H1 (cell line): Measurements from ENCODE around the gene CFAP157. TPM values are rescaled to one million over a fixed set of nuclear protein-coding genes. Genes with fewer than 3 reads are reported as not detected.

Experiments
- CTCF ChIA-PET: fragments of 300-600 bp; sonication (Branson Sonifier 250); formaldehyde crosslinking; loops from one replicate; lab custom pipeline; 2021; ENCODE audit not compliant: partially characterized antibody; lab: Charles Lee
- POLR2A ChIA-PET: fragments of 300-600 bp; sonication (Branson Sonifier 250); formaldehyde crosslinking; loops from one replicate; lab custom pipeline; 2021; ENCODE audit warnings: inconsistent platforms; ENCODE audit not compliant: partially characterized antibody; lab: Charles Lee
- DNase-seq, 2 experiments: peaks; one replicate each; pipeline versions ENCODE4 v3.0.0 to v3.0.0-alpha.2; 2010 to 2022; ENCODE audit warnings: low spot score in 2 of 2, low read depth in 1 of 2, mixed read lengths in 1 of 2
- FAIRE-seq: peaks from 2 replicates; lab custom pipeline; 2011; peaks lifted over from hg19 to GRCh38; lab: Jason Lieb, UNC
- H2AFZ ChIP-seq: 2 replicates; pipeline ENCODE4 v1.8.1; 2012; ENCODE audit warnings: low read length, inconsistent platforms
- H2AK5ac ChIP-seq: 2 replicates; pipeline ENCODE4 v1.6.1; 2013; ENCODE audit warnings: low read depth, low read length
- H2BK120ac ChIP-seq: replicated peaks from 2 replicates; pipeline ENCODE3; 2013; ENCODE audit warnings: low read depth, low read length, inconsistent platforms
- H2BK12ac ChIP-seq: 2 replicates; pipeline ENCODE4 v1.6.1; 2013; ENCODE audit warnings: low read depth, low read length
- H2BK15ac ChIP-seq: 2 replicates; pipeline ENCODE4 v1.6.1; 2013; ENCODE audit warnings: low read length
- H2BK20ac ChIP-seq: 2 replicates; pipeline ENCODE4 v1.6.1; 2013; ENCODE audit warnings: low read length
- H2BK5ac ChIP-seq: 2 replicates; pipeline ENCODE4 v1.6.1; 2013; ENCODE audit warnings: low read depth, low read length
- H3K14ac ChIP-seq: 2 replicates; pipeline ENCODE4 v1.6.1; 2013; ENCODE audit warnings: inconsistent platforms; ENCODE audit not compliant: insufficient read length
- H3K18ac ChIP-seq: 2 replicates; pipeline ENCODE4 v1.6.1; 2013; ENCODE audit warnings: low read length; ENCODE audit errors: extremely low read depth
- H3K23ac ChIP-seq: 2 replicates; pipeline ENCODE4 v1.6.1; 2013; ENCODE audit warnings: inconsistent platforms; ENCODE audit not compliant: insufficient read length
- H3K23me2 ChIP-seq: 2 replicates; pipeline ENCODE4 v1.6.1; 2013; ENCODE audit warnings: low read depth, low read length
- H3K27ac ChIP-seq: 2 replicates; pipeline ENCODE4 v1.6.1; 2011; ENCODE audit warnings: low read depth, low read length, inconsistent platforms
- H3K27me3 ChIP-seq, 4 experiments: replicated peaks in 1 of 4; 1 replicate in 1 of 4; 2 replicates in 3 of 4; pipeline versions ENCODE4 v1.6.1 to v1.8.1; 2011 to 2013; ENCODE audit warnings: low read length in 3 of 4, mild to moderate bottlenecking in 3 of 4, inconsistent platforms in 2 of 4, mixed read lengths in 2 of 4, moderate library complexity in 1 of 4; ENCODE audit not compliant: control insufficient read depth in 3 of 4, insufficient read depth in 3 of 4; ENCODE audit errors: extremely low read depth in 1 of 4
- H3K36me3 ChIP-seq, 4 experiments: 2 replicates each; pipeline versions ENCODE4 v1.6.1 to v1.8.1; 2011 to 2013; ENCODE audit warnings: mild to moderate bottlenecking in 4 of 4, low read length in 3 of 4, moderate library complexity in 2 of 4, control low read depth in 1 of 4, inconsistent platforms in 1 of 4; ENCODE audit not compliant: insufficient read depth in 4 of 4, control insufficient read depth in 2 of 4
- H3K4ac ChIP-seq: replicated peaks from 2 replicates; pipeline ENCODE3; 2013; ENCODE audit warnings: low read length, low read depth, mixed read lengths, inconsistent platforms; ENCODE audit not compliant: insufficient read length
- H3K4me1 ChIP-seq, 4 experiments: replicated peaks in 1 of 4; 1 replicate in 1 of 4; 2 replicates in 3 of 4; pipeline versions ENCODE4 v1.6.1 to v1.8.1; 2011 to 2013; ENCODE audit warnings: low read length in 3 of 4, inconsistent platforms in 2 of 4, mixed read lengths in 1 of 4; ENCODE audit not compliant: insufficient read depth in 4 of 4, control insufficient read depth in 3 of 4
- H3K4me2 ChIP-seq, 2 experiments: 2 replicates each; pipeline versions ENCODE4 v1.6.1 to v1.8.1; 2011 to 2013; ENCODE audit warnings: low read depth in 2 of 2, low read length in 2 of 2, control low read depth in 1 of 2, inconsistent platforms in 1 of 2, mild to moderate bottlenecking in 1 of 2; ENCODE audit not compliant: insufficient read depth in 1 of 2
- H3K4me3 ChIP-seq, 4 experiments: fragments of 200-600, 300-600 bp in 1 of 4; sonication (generic), shearing (Covaris generic), sonication (Bioruptor Twin) in 1 of 4; 2 replicates each; pipeline versions ENCODE4 v1.5.1 to v1.8.1; 2011 to 2016; ENCODE audit warnings: low read length in 4 of 4, low read depth in 3 of 4, control low read depth in 2 of 4, inconsistent platforms in 2 of 4, mild to moderate bottlenecking in 2 of 4, mixed read lengths in 1 of 4, moderate library complexity in 1 of 4; ENCODE audit not compliant: insufficient read depth in 2 of 4; ENCODE audit errors: extremely low read depth in 1 of 4
- H3K56ac ChIP-seq: replicated peaks from 2 replicates; pipeline ENCODE3; 2013; ENCODE audit warnings: low read depth, mild to moderate bottlenecking, mixed read lengths, low read length, inconsistent platforms; ENCODE audit not compliant: insufficient read length
- H3K79me1 ChIP-seq: 2 replicates; pipeline ENCODE4 v1.6.1; 2013; ENCODE audit warnings: low read depth, low read length, control low read depth
- H3K79me2 ChIP-seq, 2 experiments: 2 replicates each; pipeline versions ENCODE4 v1.6.1 to v1.8.1; 2012 to 2013; ENCODE audit warnings: low read length in 2 of 2, mild to moderate bottlenecking in 2 of 2, inconsistent platforms in 1 of 2; ENCODE audit not compliant: insufficient read depth in 2 of 2, control insufficient read depth in 1 of 2
- H3K9ac ChIP-seq, 4 experiments: replicated peaks in 1 of 4; 1 replicate in 1 of 4; 2 replicates in 3 of 4; pipeline versions ENCODE4 v1.6.1 to v1.8.1; 2011 to 2013; ENCODE audit warnings: low read depth in 3 of 4, low read length in 3 of 4, control low read depth in 2 of 4, mild to moderate bottlenecking in 2 of 4, moderate library complexity in 2 of 4, inconsistent platforms in 1 of 4; ENCODE audit errors: extremely low read depth in 1 of 4
- H3K9me3 ChIP-seq, 2 experiments: 2 replicates each; pipeline versions ENCODE4 v1.6.1 to v1.8.1; 2012 to 2013; ENCODE audit warnings: mild to moderate bottlenecking in 2 of 2, moderate library complexity in 2 of 2, control low read depth in 1 of 2, inconsistent platforms in 1 of 2, low read depth in 1 of 2, low read length in 1 of 2, mixed read lengths in 1 of 2; ENCODE audit not compliant: insufficient read depth in 2 of 2
- H4K20me1 ChIP-seq, 2 experiments: replicated peaks in 1 of 2; 2 replicates each; pipeline versions ENCODE3 to v1.8.1; 2011 to 2013; ENCODE audit warnings: inconsistent platforms in 2 of 2, low read length in 2 of 2, mild to moderate bottlenecking in 1 of 2; ENCODE audit not compliant: insufficient read depth in 2 of 2, control insufficient read depth in 1 of 2
- H4K5ac ChIP-seq: 2 replicates; pipeline ENCODE4 v1.6.1; 2013; ENCODE audit warnings: low read length, low read depth, mixed read lengths, inconsistent platforms; ENCODE audit not compliant: insufficient read length
- H4K8ac ChIP-seq: 2 replicates; pipeline ENCODE4 v1.8.0; 2013; ENCODE audit warnings: mild to moderate bottlenecking, moderate library complexity, low read length, inconsistent platforms; ENCODE audit not compliant: insufficient read depth; ENCODE audit errors: extremely low read depth
- H4K91ac ChIP-seq: replicated peaks from 2 replicates; pipeline ENCODE3; 2013; ENCODE audit warnings: low read length, mixed read lengths, inconsistent platforms; ENCODE audit not compliant: insufficient read length
- ATF2 ChIP-seq: IDR thresholded peaks from 2 replicates; pipeline ENCODE4 v1.6.1; 2012; ENCODE audit warnings: low read length, inconsistent platforms
- MAX ChIP-seq: IDR thresholded peaks from 2 replicates; pipeline ENCODE4 v1.6.1; 2012; ENCODE audit warnings: inconsistent platforms
- POU5F1 ChIP-seq: IDR thresholded peaks from 2 replicates; pipeline ENCODE4 v1.6.1; 2011; ENCODE audit warnings: low read depth, mild to moderate bottlenecking, low read length, moderate library complexity
- SIRT6 ChIP-seq: IDR thresholded peaks from one replicate; pipeline ENCODE4 v1.7.1; 2012; ENCODE audit warnings: low read length, inconsistent platforms
- SUZ12 ChIP-seq: fragments of 200-600 bp; sonication (generic); IDR thresholded peaks from 2 replicates; pipeline ENCODE4 v1.6.1; 2012; ENCODE audit warnings: mild to moderate bottlenecking, inconsistent platforms, low read length, moderate library complexity, mixed read lengths
- WGBS, 2 experiments: shearing (Covaris generic) in 1 of 2; methylation state at CpG; one replicate each; pipeline versions ENCODE4 v1.1.6 to v1.1.7; 2013 to 2015; ENCODE audit warnings: low lambda C conversion rate in 2 of 2, mixed read lengths in 2 of 2, inconsistent platforms in 1 of 2, low coverage in 1 of 2, missing lambda C conversion rate in 1 of 2; ENCODE audit not compliant: insufficient replicate concordance in 2 of 2, insufficient coverage in 1 of 2, insufficient read length in 1 of 2; ENCODE audit errors: extremely low coverage in 1 of 2, missing lambda C conversion rate in 1 of 2; 5-methylcytosine and 5-hydroxymethylcytosine counted together
- polyA plus RNA-seq, 7 experiments: library from polyadenylated mRNA; depleted of rRNA in 3 of 7; stranded (reverse) in 5 of 7; unstranded in 2 of 7; fragments of >200 nt in 5 of 7; fragments of 200-250 nt in 2 of 7; gene quantifications; 1 replicate in 5 of 7; 2 replicates in 1 of 7; 4 replicates in 1 of 7; pipeline versions ENCODE4 v1.2.1 to v1.2.3, GENCODE V29; 2011 to 2013; ENCODE audit warnings: missing spikeins in 2 of 7, mixed read lengths in 2 of 7
- total RNA-seq: library from RNA; stranded (reverse); fragmentation: NEBNext Ultra II Directional; extraction: Animal tissue kit (Norgen Biotek cat#: 25700); gene quantifications from 2 replicates; pipeline ENCODE4 v1.2.1, GENCODE V29; 2021
- TF ChIP-seq, protein P1 (sequence below), 3 experiments: IDR thresholded peaks; 1 replicate in 2 of 3; 2 replicates in 1 of 3; pipeline versions ENCODE4 v1.5.1 to v1.6.1; 2011; ENCODE audit warnings: low read length in 3 of 3, mild to moderate bottlenecking in 3 of 3, inconsistent platforms in 2 of 3, low read depth in 1 of 3, moderate library complexity in 1 of 3; ENCODE audit not compliant: insufficient read depth in 1 of 3; ENCODE audit errors: control extremely low read depth in 1 of 3

CFAP157 gene
- total and polyA plus RNA-seq, 2 of the 8 experiments (the other 6 are each of a cell fraction or from before 2014, with no cell fraction given): not detected

DNA sequence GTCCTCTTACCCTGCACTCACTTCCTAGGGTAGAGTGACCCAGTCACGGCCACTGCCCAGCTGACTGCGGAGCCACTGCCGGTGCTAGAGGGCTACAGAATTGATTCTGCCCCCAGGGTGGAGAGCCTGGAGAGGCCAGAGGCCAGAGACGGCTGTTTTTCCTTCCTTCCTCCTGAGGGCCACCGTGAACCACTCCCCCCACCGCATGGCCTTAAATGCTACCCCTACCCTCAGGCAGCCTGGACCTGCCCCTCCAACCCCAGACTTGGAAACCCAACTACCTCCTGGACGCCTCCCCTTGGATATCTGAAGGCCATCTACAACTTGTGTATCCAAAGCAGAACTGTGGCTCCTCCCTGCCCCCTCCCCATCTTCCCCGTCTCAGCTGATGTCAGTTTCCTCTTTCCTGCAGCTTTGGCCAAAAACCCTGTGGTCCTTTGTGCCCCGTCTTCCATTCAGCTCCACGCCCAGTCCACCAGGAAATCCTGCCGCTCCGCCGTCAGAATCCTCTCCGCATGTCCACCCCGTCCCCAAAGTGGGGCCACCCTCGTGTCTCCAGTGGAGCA, 55.4 kb downstream of the CFAP157 start:
- no peaks in the 10 kb centered on the region for H3K79me1 ChIP-seq
- no peaks in the 10 kb centered on the region for H3K36me3 ChIP-seq
- no peak overlapping the region for H2BK120ac ChIP-seq
- H3K4ac ChIP-seq: no peak overlapping the region
- H2BK5ac ChIP-seq: no peak overlapping the region
- peak overlapping the region; percentile 48 for H3K18ac ChIP-seq
- H3K4me2 ChIP-seq: 0 out of 4 replicates have a peak overlapping the region, but pooled peaks of 1 of the 2 experiments have one; percentile 32
- no peak for DNase-seq
- peak overlapping the region; percentile 88; the same call in 1 of the 2 replicates for H2BK15ac ChIP-seq
- H4K20me1 ChIP-seq: no peaks in the 10 kb centered on the region
- H3K9me3 ChIP-seq: no peaks in the 10 kb centered on the region
- no peak overlapping the region for H3K56ac ChIP-seq
- no peak overlapping the region for H2BK20ac ChIP-seq
- no peaks in the 10 kb centered on the region for H3K79me2 ChIP-seq
- WGBS, 2 experiments: 82% methylated on average over 16 of the region's 16 CpGs; no CpG with 5 or more reads in 1 of the 2 experiments
- peak overlapping the region; percentile 4 for H4K91ac ChIP-seq
- no peak overlapping the region for H2AK5ac ChIP-seq
- H3K14ac ChIP-seq: no peak overlapping the region
- ChIA-PET CTCF (interaction anchor here (0.7 to 14.6 kb wide), 11 partner anchors 7 to 116 kb away, joined by 3 to 227 read pairs (median 4); partner anchors contain the start of genes CDK9 and SH2D3C), POLR2A (interaction anchor here (1.0 to 1.6 kb wide), 4 partner anchors 11 to 309 kb away, joined by 3 to 5 read pairs (median 4); no protein-coding TSS in a partner anchor)
- H2AFZ ChIP-seq: peak overlapping the region; percentile 68; the same call in 1 of the 2 replicates
- no peak for TF ChIP-seq MAX
- TF ChIP-seq ATF2: no peak
- TF ChIP-seq SUZ12: no peak
- no peak for TF ChIP-seq POU5F1
- TF ChIP-seq SIRT6: no peak
- TF ChIP-seq, protein P1, sequence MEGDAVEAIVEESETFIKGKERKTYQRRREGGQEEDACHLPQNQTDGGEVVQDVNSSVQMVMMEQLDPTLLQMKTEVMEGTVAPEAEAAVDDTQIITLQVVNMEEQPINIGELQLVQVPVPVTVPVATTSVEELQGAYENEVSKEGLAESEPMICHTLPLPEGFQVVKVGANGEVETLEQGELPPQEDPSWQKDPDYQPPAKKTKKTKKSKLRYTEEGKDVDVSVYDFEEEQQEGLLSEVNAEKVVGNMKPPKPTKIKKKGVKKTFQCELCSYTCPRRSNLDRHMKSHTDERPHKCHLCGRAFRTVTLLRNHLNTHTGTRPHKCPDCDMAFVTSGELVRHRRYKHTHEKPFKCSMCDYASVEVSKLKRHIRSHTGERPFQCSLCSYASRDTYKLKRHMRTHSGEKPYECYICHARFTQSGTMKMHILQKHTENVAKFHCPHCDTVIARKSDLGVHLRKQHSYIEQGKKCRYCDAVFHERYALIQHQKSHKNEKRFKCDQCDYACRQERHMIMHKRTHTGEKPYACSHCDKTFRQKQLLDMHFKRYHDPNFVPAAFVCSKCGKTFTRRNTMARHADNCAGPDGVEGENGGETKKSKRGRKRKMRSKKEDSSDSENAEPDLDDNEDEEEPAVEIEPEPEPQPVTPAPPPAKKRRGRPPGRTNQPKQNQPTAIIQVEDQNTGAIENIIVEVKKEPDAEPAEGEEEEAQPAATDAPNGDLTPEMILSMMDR (IDR thresholded peaks at IDR 0.05; ENCODE audit: control extremely low read depth in 1 of 3, insufficient read depth in 1 of 3, low read depth in 1 of 3, low read length in 3 of 3): no peak
- no peaks in the 10 kb centered on the region for H3K23me2 ChIP-seq
- H3K4me1 ChIP-seq: peaks cover 0 to 18% (median 14%) of the 10 kb centered on the region in 4 experiments; a peak in 6 of 7 replicates
- H3K23ac ChIP-seq: no peak overlapping the region
- no peak for FAIRE-seq
- 0 out of 2 replicates have a peak overlapping the region, but pooled peaks have one; percentile 19 for H4K8ac ChIP-seq
- H3K27ac ChIP-seq: no peak overlapping the region
- no peaks in the 10 kb centered on the region for H3K27me3 ChIP-seq
- no peak overlapping the region for H3K4me3 ChIP-seq
- H4K5ac ChIP-seq: no peak overlapping the region
- H3K9ac ChIP-seq: no peak overlapping the region
- peak overlapping the region; percentile 55; the same call in 1 of the 2 replicates for H2BK12ac ChIP-seq
